Inferior parietal cortex (tissue), 1 donor: ENCODE measurements around the gene TRIOBP.
A peak's percentile ranks its signal among the peaks of the same experiment; 100 is the strongest.

Experiments used
- DNase-seq: peaks from one replicate; pipeline ENCODE4 v3.0.0-alpha.2; 2016; ENCODE audit errors: extremely low spot score

TRIOBP gene

DNA sequence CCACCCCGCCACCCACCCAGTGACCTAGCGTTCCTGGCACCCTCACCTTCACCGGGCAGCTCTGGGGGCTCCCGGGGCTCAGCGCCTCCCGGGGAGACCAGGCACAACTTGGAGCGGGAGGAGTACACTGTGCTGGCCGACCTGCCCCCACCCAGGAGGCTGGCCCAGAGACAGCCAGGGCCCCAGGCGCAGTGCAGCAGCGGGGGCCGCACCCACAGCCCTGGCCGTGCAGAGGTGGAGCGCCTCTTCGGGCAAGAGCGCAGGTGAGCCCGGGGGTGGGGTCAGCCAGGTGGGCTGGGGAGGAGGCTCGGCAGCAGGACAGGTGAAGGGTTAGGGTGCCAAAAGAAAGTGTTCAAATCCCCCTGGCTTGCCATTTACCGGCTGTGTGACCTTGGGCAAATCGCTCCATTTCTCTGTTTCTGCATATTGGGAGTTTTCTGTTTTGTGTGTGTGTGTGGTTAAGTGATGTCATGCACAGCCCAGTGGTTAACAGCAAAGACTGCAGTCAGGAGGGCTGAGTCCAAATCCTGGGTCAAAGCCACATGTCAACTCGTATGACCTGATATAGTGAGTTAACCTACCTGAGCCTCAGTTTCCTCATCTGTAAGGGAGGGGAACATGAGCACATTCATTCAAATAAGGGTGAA, 29.5 kb downstream of the TRIOBP start:
- DNase-seq: no peak

DNA sequence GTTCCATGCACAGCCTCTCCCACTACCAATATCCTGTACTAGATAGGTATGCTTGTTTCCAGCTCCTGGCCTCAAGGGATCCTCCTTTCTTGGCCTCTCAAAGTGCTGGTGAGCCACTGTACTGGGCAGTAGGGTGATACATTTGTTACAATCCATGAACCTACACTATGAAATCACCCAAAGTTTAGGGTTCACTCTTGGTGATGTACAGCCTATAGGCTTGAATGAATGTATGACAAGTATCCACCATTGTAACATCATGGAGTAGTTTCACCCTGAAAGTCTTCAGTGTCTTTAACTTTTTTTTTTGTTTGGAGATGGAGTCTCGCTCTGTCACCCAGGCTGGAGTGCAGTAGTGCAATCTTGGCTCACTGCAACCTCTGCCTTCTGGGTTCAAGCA, 31.8 kb downstream of the TRIOBP start:
- no peak for DNase-seq

DNA sequence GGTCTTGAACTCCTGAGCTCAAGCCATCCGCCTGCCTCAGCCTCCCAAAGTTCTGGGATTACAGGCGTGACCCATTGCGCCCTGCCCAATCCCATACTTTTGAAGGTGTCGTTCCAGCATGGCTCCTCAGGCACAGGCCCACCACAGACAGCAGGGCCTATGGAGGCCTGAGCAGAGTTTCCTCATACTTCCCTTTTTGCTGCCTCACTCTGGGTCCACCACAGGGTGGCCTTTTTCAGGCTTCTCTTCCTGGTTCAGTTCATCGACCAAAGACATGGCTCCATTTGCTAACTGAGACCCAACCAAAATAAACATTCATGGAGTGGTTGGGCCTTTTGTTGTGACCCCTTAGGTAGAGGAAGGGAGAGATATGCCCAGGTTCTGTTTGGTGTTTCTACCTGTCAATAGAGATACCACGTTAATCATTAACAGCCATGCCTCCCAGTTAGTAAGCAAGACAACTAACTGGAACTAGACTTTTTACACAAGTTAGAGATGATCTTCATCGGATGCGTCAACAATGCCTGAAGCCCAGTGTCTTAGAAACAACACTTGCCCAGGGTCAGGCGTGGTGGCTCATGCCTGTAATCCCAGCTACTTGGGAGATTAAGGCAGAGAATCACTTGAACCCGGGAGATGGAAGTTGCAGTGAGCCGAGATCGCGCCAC, 35.1 kb downstream of the TRIOBP start:
- no peak for DNase-seq

DNA sequence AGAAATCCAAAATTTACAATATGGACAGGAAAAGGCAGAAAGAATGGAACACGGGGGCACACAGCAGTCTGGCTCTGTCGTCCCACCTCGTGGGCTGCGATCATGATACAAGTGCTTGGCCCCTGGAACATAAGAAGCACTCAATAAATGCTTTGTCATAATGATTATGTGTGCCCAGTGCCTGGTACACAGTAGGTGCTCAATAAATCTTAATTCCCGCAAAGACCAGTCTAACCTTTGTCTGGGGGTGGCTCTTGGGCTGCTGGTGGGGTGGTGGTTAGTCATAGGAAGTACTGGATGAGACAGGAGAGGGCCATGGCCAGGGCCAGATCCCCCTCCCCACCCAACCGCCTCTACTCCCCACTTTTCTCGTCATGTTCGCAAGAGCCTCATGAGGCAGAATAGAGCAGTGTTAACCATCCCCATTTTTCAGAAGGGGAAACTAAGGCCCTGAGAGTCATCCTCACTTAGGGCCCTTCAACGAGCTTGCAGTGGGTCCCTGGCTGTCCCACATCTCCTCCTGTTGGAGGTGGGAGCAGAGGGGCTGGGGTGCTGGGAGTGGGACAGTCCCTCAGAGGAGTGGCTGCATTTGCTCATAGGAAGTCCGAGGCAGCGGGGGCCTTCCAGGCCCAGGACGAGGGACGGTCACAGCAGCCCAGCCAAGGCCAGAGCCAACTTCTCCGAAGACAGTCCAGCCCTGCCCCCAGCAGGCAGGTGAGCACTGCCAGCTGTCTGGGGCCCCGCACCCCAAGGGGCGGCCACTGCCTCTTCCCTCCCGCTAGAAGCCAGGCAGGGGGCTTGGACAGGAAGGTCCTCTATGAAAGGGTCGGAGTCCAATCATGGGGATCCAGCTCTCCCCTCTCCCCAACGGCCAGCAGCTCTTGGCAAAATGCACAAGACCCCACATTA, 36.1 kb downstream of the TRIOBP start:
- DNase-seq: no peak

DNA sequence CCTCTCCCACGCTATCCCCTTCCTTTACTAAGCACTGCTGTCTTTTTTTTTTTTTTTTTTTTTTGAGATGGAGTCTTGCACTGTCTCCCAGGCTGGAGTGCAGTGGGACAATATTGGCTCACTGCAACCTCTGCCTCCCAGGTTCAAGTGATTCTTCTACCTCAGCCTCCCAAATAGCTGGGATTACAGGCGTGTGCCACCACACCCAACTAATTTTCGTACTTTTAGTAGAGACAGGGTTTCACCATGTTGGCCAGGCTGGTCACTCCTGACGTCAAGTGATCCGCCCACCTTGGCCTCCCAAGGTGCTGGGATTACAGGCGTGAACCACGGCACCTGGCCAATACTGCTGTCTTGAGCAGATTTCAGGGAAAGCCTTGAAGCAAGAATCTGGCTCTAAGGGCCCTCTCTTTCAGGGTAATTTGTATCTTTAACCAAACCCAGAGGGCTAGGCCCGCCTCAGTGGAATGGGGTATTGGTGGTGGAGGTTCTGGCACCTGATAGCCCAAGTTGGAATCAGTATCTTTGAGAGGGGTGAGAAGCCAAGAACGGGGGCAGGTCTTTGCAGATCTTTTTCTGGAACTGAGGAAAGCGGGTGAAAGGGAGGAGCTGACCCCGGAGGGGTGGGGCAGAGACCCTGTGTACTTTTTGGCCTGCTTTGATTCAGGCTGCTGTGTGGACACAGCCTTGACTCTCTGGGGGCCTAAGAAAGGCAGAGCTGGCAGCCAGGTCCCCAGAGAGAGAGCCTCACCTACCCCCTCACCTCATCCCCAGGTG, 37.0 kb downstream of the TRIOBP start:
- no peak for DNase-seq

DNA sequence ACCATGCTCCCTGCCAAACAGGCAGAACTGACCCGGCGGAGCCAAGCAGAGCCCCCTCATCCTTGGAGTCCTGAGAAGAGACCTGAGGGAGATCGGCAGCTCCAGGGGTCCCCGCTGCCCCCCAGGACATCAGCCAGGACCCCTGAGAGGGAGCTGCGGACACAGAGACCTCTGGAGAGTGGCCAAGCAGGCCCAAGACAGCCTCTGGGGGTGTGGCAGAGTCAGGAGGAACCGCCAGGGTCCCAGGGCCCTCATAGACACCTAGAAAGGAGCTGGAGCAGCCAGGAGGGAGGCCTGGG, 37.5 kb downstream of the TRIOBP start:
- no peak for DNase-seq

DNA sequence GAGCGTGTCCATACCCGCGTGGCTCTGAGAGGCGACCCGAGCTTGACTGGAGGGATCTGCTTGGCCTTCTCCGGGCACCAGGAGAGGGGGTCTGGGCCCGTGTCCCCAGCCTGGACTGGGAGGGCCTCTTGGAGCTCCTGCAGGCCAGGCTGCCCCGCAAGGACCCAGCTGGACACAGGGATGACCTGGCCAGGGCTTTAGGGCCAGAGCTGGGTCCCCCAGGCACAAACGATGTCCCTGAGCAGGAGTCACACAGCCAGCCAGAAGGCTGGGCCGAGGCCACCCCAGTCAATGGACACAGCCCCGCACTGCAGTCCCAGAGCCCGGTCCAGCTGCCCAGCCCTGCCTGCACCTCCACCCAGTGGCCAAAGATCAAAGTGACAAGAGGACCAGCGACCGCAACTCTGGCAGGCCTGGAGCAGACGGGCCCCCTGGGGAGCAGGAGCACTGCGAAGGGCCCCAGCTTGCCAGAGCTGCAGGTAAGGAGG, 38.2 kb downstream of the TRIOBP start:
- no peak for DNase-seq

DNA sequence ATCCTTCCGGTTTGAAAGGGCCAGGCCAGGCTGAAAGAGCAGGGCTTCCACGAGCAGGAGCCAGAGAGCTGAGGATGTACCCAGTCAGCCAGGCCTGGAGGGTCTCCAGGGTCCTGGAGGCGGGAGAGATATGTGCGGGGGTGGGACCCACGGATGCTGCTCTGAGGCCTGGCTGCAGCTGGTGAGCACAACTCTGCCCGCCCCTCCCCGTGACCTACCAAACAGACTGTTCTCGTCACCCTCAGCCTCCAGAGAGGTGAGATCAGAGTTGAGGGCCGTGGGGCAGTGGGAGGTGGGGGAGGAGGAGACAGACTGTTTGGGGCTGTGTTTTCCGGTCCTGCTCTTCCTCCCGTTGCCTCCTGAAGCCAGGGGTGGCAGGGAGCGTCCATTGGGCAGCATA, 42.2 kb downstream of the TRIOBP start:
- no peak for DNase-seq

DNA sequence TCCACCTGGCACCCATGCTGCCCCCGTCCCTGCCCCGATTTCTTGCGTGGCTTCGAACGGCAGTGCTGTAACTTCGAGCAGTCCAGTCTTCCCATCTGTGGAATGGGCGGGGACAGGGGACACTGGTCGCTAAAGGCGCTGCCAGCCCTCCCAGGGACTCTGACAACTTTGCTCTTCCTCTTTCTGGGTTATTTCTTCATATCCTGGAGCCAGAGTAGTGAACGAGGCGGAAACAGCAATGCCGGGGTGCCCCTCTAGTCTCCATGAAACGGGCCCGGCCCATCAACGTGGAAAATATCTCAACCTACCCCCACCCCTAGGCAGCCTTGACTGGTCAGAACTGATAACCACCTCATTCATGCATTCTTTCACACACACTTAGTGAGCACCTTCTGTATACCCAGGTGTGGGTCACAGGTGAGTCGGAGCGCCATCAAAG, 42.8 kb downstream of the TRIOBP start:
- DNase-seq: no peak

DNA sequence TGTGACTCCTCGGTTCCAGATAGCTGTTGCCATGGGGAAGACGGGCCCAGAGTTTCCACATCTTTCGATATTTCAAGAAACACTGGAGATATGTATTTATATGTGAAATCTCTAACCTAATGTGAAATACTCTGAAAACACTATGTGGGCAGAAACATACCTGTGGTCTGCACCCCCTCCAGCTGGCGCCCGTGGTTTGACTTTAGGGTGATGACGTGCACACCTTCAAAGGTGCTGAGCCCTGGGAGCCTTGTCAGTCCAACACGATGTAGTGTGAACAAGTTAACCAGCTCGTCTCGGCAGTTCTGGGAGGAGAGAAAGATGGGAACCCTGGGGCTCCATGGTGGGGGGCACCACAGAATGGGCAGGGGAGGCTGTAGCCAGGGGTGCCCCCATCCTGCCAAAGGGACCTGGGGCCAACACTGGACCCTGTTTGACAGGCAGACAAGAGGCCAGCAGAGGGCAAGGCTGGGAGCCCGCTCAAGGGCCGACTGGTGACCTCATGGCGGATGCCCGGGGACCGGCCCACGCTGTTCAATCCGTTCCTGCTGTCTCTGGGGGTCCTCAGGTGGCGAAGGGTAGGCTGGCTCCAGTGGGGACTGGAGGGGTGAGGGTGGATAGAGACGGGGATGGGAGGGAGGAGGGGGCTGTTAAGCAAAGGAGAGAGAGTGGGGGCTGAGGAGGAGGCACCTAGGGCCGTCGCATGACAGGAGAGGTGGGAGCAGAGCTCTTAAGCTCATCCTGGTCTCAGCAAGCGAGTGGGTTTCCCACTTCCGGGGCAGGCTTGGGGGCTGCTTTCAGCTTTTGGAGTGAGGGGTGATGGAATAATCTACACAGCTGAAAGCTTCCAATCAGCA, 43.8 kb downstream of the TRIOBP start:
- DNase-seq: no peak

DNA sequence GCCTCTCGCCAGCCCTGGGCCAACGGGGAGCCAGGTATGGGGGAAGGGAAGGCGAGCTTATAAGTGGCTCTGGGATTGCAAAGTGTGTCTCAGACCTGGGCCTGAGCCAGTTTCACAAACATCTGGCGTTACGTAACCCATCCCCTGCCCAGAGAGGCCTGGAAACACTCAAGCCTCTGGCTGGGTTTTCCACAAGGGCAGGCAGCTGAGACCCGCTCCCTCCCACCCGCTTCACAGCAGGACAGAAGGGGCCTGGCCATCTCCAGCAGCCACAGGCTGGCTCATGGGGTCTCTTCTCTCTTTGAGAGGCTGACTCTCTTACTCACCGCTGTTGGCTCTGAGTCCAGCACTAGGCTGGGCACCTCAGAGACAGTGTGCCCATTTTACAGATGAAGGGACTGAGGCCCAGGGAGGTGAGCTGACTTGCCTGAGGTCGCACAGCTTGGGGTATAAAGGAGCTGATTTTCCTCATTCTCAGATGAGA, 44.5 kb downstream of the TRIOBP start:
- no peak for DNase-seq

DNA sequence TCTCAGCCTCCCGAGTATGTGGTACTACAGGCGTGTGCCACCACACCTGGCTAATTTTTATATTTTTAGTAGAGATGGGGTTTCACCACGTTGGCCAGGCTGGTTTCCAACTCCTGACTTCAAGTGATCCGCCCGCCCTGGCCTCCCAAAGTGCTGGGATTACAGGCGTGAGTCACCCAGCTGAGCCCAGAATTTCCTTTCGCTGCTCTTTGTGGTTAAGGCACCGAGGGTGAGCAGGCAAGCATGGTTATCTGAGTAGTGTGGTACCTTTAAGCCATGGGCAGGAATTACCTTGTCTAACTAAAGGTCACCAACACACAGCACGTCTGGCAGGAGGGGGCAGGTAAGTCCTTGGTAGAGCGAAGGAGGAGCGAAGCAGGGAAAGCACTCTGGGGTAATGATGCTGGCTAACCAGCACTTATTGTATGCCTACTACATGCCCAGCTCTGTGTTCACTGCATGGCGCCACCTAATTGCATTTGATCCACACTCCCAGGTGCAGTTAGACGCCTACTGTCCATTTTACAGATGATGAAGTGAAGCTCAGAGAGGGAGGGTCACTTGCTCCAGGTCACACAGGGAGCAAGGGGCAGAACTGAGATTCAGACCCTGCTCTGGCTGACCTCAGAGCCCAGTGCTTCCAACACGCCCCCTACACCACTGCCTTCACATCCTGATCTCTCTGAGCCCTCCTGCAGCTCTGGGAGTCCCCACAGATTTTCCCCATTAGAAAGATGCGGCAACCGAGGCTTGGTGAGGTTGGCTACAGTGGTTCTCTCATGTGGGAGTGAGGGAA, 45.7 kb downstream of the TRIOBP start:
- no peak for DNase-seq

DNA sequence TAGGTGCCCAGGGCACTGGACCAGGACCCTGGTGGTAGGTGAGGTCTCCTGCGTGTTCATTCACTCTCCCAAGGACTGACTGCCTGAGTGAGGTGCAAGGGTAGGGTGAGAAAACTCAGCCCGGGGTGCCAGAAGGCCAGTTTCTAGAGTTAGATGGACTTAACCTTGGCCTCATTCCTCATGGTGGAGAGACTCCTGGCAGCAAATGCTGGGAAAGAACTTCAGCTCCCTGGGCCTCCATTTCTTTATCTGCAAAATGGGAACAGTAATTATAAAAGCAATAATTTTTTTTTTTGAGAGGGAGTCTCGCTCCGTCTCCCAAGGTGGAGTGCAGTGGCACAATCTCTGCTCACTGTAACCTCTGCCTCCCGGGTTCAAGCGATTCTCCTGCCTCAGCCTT, 47.7 kb downstream of the TRIOBP start:
- no peak for DNase-seq

DNA sequence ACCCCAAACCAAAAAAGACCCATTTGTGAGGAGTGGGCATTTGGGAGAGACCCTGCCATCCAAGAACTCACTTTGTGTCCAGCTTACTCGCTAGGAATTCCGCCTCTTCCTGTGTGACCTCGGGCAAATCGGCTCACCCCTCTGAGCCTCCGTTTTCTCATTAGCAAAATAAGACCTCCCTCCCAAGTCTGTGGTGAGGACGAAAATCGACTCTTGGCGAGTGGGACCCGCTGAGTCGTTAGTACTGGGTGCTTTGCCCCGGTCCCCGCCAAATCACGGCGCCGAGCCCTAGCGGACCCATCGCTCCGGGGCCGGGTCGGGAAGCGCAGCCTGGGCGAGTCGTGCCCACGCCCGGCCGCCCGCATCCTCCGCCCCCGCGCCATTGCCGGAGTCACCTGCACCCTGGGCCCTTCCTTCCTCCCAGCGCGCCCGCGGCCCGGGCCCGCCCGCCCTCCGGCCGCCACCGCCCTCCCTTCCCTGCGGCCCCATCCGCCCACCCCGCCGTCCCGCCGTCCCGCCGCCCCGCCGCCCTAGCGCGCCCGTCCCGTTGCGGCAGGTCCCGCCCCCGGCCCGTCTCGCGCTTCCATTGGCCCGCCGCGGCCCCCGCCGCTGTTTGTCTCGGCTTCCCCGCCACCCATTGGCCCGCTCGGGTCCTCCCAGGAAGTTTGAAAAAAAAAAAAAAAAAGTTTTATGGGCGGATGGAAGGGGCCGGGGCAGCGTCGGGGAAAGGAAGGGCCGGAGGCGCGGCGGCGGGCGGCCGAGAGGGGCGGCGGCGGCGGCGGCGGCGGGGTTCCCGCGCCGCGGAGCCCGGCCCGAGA, 48.9 kb downstream of the TRIOBP start:
- peak; percentile 65 for DNase-seq

DNA sequence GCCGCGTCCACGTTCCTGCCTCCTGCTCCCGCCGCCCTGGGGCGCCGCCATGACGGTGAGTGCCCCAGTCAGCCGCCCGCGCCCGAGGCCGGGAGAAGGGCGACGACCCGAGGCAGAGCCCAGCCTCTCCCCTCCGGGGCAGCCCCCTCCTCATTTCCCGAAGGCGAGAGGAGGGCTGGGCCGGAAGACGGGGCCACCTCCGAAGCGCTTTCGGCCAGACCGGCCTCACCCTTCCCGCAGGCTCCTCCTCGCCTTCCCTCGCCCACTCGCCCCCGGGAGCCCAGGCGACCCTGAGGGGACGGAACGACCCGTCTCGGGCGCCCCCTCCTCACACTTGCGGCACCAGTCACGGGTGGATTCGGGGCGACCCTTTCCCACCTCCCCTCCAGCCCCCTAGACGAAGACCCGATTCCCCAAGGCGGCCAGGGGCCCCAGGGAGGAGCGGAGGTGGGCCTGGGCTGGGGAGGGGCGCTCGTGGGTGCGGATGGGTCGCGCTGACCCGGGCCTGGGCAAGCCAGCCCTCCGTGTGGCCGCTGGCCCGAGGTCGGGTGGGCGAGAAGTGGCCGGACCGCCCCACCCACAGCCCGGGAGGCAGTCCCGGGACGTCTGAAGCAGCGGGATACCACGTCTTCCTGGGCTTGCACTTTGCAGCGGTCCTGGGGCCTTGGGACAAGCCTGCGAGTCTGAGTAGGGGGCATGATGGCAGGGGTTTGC, 49.7 kb downstream of the TRIOBP start:
- no peak for DNase-seq

DNA sequence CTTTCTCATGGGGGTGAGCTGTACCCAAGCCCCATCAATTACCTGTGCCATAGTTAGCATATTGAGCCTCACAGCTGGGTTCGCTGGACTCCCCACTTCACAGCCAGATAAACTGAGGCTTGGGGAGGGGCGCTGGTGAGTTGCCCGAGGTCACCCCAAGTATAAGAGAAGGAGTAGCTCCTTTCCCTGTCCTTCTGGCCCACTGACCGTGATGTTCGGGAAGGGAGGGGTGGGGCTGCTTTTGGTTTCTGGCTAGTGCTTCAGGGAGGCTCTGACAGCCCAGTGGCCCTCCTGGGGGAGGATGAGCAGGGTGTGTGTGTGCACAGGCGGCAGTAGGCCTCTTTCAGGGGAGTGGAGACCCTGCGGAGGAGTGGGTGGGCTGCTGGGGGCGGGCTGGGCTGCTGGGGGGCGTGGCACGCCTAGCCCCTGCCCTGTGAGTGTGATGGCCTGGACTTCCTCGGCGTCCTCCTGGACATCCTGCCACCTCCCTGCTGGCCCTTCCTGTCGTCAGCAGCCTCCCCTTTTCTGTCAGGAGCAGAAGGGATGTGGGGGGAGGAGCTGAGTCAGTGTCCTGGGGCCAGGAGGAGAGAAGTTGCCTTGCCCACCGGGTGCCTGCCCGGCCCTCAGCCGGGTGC, 50.3 kb downstream of the TRIOBP start:
- no peak for DNase-seq

DNA sequence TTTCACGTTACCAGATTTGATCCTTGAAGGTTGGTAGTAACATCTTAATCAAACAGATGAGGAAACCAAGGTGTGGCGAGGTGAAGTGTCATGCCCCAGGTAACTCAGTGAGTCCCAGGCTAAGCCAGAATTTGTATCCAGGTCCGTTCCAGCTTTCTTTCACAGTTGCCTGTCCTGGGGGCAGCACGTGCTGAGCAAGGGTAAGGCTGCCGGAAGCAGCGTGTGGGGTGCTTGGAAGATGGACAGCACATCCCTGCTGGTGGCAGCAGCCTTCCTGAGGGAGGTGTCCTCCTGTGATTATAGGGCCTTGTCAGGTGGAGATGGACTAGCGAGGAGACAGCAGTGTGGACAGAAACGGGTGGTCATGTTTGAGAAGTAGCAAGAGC, 50.9 kb downstream of the TRIOBP start:
- no peak for DNase-seq

DNA sequence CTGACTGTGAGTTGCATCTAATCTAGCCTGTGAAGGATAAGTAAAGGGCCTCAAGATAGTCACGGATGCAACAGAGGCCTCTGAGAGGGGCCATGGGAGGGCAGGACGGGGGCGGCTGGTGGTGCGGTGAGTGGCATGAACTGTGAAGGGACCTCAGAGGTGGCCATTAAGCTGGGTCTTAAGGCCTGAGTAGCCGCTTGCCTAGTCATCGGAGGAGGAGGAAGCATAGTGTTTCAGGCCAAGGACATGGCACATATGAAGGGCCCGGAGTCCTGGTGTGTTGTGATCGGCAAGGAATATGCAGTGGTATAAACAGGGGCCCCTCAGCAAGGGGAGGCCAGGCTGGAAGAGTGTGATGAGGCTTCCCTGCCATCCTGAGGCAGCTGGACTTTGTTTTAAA, 51.8 kb downstream of the TRIOBP start:
- no peak for DNase-seq
